ENCODE measurements around the gene C3.

Gene C3

GRCh38 chr19:6690160-6690885 is 30.1 kb downstream of the C3 start:
- H3K36me3 ChIP-seq (ENCODE audit: low read depth), result no peaks in the 10 kb centered on the region
- no peak for DNase-seq (ENCODE audit: low spot score)
- no peaks in the 10 kb centered on the region for H3K9me3 ChIP-seq (ENCODE audit: severe bottlenecking)
- no peaks in the 10 kb centered on the region for H3K27me3 ChIP-seq (ENCODE audit: insufficient read depth, poor library complexity, severe bottlenecking)
- H3K4me3 ChIP-seq (ENCODE audit: severe bottlenecking), result no peak overlapping the region
- ATAC-seq (ENCODE audit: low read depth), result no peak
- no peaks in the 10 kb centered on the region for H3K4me1 ChIP-seq (ENCODE audit: insufficient read depth, poor library complexity, severe bottlenecking)
- TF ChIP-seq CTCF (IDR thresholded peaks at IDR 0.05; ENCODE audit: poor library complexity, severe bottlenecking), result no peak
- H3K27ac ChIP-seq (ENCODE audit: poor library complexity, severe bottlenecking), result no peak overlapping the region

- Histone ChIP-seq H3K4me1 (ENCODE audit: insufficient read depth, poor library complexity, severe bottlenecking) (no peaks in the 10 kb centered on the region), H3K4me3 (ENCODE audit: severe bottlenecking) (no peak overlapping the region), H3K27ac (ENCODE audit: poor library complexity, severe bottlenecking) (no peak overlapping the region), H3K27me3 (ENCODE audit: insufficient read depth, poor library complexity, severe bottlenecking) (no peaks in the 10 kb centered on the region), H3K36me3 (ENCODE audit: low read depth) (no peaks in the 10 kb centered on the region), H3K9me3 (ENCODE audit: severe bottlenecking) (peaks cover 2% of the 10 kb centered on the region)
- DNase-seq (ENCODE audit: low spot score) (no peak), ATAC-seq (ENCODE audit: low read depth) (no peak)
- TF ChIP-seq CTCF (IDR thresholded peaks at IDR 0.05; ENCODE audit: poor library complexity, severe bottlenecking), result no peak
Measured at GRCh38 chr19:6687114-6687513, 33.3 kb downstream of the C3 start.

GRCh38 chr19:6686628-6686975 is 33.8 kb downstream of the C3 start:
- no peaks in the 10 kb centered on the region for H3K27me3 ChIP-seq (ENCODE audit: insufficient read depth, poor library complexity, severe bottlenecking)
- DNase-seq (ENCODE audit: low spot score) (no peak), ATAC-seq (ENCODE audit: low read depth) (no peak)
- no peaks in the 10 kb centered on the region for H3K36me3 ChIP-seq (ENCODE audit: low read depth)
- TF ChIP-seq CTCF (IDR thresholded peaks at IDR 0.05; ENCODE audit: poor library complexity, severe bottlenecking), result no peak
- peaks cover 2% of the 10 kb centered on the region for H3K9me3 ChIP-seq (ENCODE audit: severe bottlenecking)
- H3K27ac ChIP-seq (ENCODE audit: poor library complexity, severe bottlenecking), result no peak overlapping the region
- no peak overlapping the region for H3K4me3 ChIP-seq (ENCODE audit: severe bottlenecking)
- no peaks in the 10 kb centered on the region for H3K4me1 ChIP-seq (ENCODE audit: insufficient read depth, poor library complexity, severe bottlenecking)

GRCh38 chr19:6685962-6686627 is 34.4 kb downstream of the C3 start:
- Histone ChIP-seq H3K4me3 (ENCODE audit: severe bottlenecking) (no peak overlapping the region), H3K9me3 (ENCODE audit: severe bottlenecking) (peaks cover 2% of the 10 kb centered on the region), H3K27me3 (ENCODE audit: insufficient read depth, poor library complexity, severe bottlenecking) (no peaks in the 10 kb centered on the region), H3K4me1 (ENCODE audit: insufficient read depth, poor library complexity, severe bottlenecking) (no peaks in the 10 kb centered on the region), H3K27ac (ENCODE audit: poor library complexity, severe bottlenecking) (no peak overlapping the region), H3K36me3 (ENCODE audit: low read depth) (no peaks in the 10 kb centered on the region)
- DNase-seq (ENCODE audit: low spot score) (no peak), ATAC-seq (ENCODE audit: low read depth) (no peak)
- no peak for TF ChIP-seq CTCF (IDR thresholded peaks at IDR 0.05; ENCODE audit: poor library complexity, severe bottlenecking)

- H3K4me3 ChIP-seq (ENCODE audit: severe bottlenecking), result no peak overlapping the region
- H3K4me1 ChIP-seq (ENCODE audit: insufficient read depth, poor library complexity, severe bottlenecking), result no peaks in the 10 kb centered on the region
- ATAC-seq (ENCODE audit: low read depth), result no peak
- H3K27ac ChIP-seq (ENCODE audit: poor library complexity, severe bottlenecking), result no peak overlapping the region
- H3K9me3 ChIP-seq (ENCODE audit: severe bottlenecking), result peaks cover 2% of the 10 kb centered on the region
- TF ChIP-seq CTCF (IDR thresholded peaks at IDR 0.05; ENCODE audit: poor library complexity, severe bottlenecking), result no peak
- H3K36me3 ChIP-seq (ENCODE audit: low read depth), result no peaks in the 10 kb centered on the region
- DNase-seq (ENCODE audit: low spot score), result no peak
- no peaks in the 10 kb centered on the region for H3K27me3 ChIP-seq (ENCODE audit: insufficient read depth, poor library complexity, severe bottlenecking)
Measured at GRCh38 chr19:6685482-6685881, 35.0 kb downstream of the C3 start.

All from RWPE2 (cell line).